NCI-H2171 (cell line): Measurements from ENCODE around the gene CASK.
"Not testable (repeated sequence)": the region's sequence is repeated elsewhere in the genome, so short reads cannot be mapped to it uniquely, and the experiment has no call there.

Experiments used
- DNase-seq: peaks from one replicate; lab custom pipeline; 2025; lab: John Stamatoyannopoulos, UW

Gene CASK

GRCh38 chrX:41515376-41515775 lies 408.0 kb downstream of the CASK start:
- DNase-seq, result no peak

- no peak for DNase-seq
These were observed 409.2 kb downstream of the CASK start for GRCh38 chrX:41514179-41514578.

GRCh38 chrX:41512853-41513252 lies 410.5 kb downstream of the CASK start:
- not testable (repeated sequence) for DNase-seq

GRCh38 chrX:41512394-41512793 lies 411.0 kb downstream of the CASK start:
- DNase-seq, result no peak

- DNase-seq, result no peak
These were observed 415.4 kb downstream of the CASK start for GRCh38 chrX:41507919-41508318.

GRCh38 chrX:41502004-41502403 lies 421.4 kb downstream of the CASK start:
- no peak for DNase-seq

GRCh38 chrX:41499984-41500383 lies 423.4 kb downstream of the CASK start:
- no peak for DNase-seq

- DNase-seq, result no peak
These were observed 424.2 kb downstream of the CASK start for GRCh38 chrX:41499195-41499594.

GRCh38 chrX:41491267-41492004 lies 431.9 kb downstream of the CASK start:
- no peak for DNase-seq

GRCh38 chrX:41490446-41490845 lies 432.9 kb downstream of the CASK start:
- no peak for DNase-seq

GRCh38 chrX:41482154-41482850 lies 441.1 kb downstream of the CASK start:
- no peak for DNase-seq

- no peak for DNase-seq
These were observed 441.9 kb downstream of the CASK start for GRCh38 chrX:41481264-41482109.

- no peak for DNase-seq
These were observed 442.7 kb downstream of the CASK start for GRCh38 chrX:41480508-41481260.

- DNase-seq, result no peak
These were observed 444.9 kb downstream of the CASK start for GRCh38 chrX:41478381-41478911.

GRCh38 chrX:41475591-41476241 lies 447.6 kb downstream of the CASK start:
- DNase-seq, result no peak

GRCh38 chrX:41475191-41475590 lies 448.2 kb downstream of the CASK start:
- no peak for DNase-seq

- DNase-seq, result no peak
These were observed 448.6 kb downstream of the CASK start for GRCh38 chrX:41474726-41475100.

- no peak for DNase-seq
These were observed 449.2 kb downstream of the CASK start for GRCh38 chrX:41473936-41474725.

- no peak for DNase-seq
These were observed 451.0 kb downstream of the CASK start for GRCh38 chrX:41472231-41472815.

GRCh38 chrX:41471786-41472185 lies 451.6 kb downstream of the CASK start:
- DNase-seq, result no peak
